NCI-H226 (cell line): ENCODE results near the gene SCAF4.
"Not testable (repeated sequence)": the region's sequence is repeated elsewhere in the genome, so short reads cannot be mapped to it uniquely, and the experiment has no call there.

Source experiments
- DNase-seq: peaks from one replicate; pipeline ENCODE4 v3.0.0-alpha.2; 2015

The SCAF4 gene

GRCh38 chr21:31737586-31738397, 5.9 kb upstream of the SCAF4 start:
- DNase-seq = not testable (repeated sequence)

GRCh38 chr21:31735511-31735992, 3.6 kb upstream of the SCAF4 start:
- DNase-seq = no peak

- no peak for DNase-seq
Observed at GRCh38 chr21:31733551-31734149, 1.7 kb upstream of the SCAF4 start.

GRCh38 chr21:31732597-31733550, 956 bp upstream of the SCAF4 start:
- DNase-seq = no peak

GRCh38 chr21:31731056-31731856, 662 bp downstream of the SCAF4 start:
- DNase-seq = no peak

- DNase-seq = no peak
Observed at GRCh38 chr21:31730712-31731055, 1.2 kb downstream of the SCAF4 start.

GRCh38 chr21:31729622-31730343, 2.1 kb downstream of the SCAF4 start:
- DNase-seq = no peak

GRCh38 chr21:31728952-31729351, 3.0 kb downstream of the SCAF4 start:
- DNase-seq = no peak

GRCh38 chr21:31728191-31728590, 3.7 kb downstream of the SCAF4 start:
- no peak for DNase-seq

- no peak for DNase-seq
Observed at GRCh38 chr21:31727181-31727580, 4.7 kb downstream of the SCAF4 start.

- no peak for DNase-seq
Observed at GRCh38 chr21:31726407-31726806, 5.5 kb downstream of the SCAF4 start.

- no peak for DNase-seq
Observed at GRCh38 chr21:31725202-31725839, 6.6 kb downstream of the SCAF4 start.

GRCh38 chr21:31724552-31724951, 7.4 kb downstream of the SCAF4 start:
- DNase-seq = no peak

GRCh38 chr21:31721381-31721780, 10.5 kb downstream of the SCAF4 start:
- DNase-seq = no peak

GRCh38 chr21:31720739-31721138, 11.2 kb downstream of the SCAF4 start:
- no peak for DNase-seq

- no peak for DNase-seq
Observed at GRCh38 chr21:31720330-31720729, 11.6 kb downstream of the SCAF4 start.

GRCh38 chr21:31716106-31716505, 15.8 kb downstream of the SCAF4 start:
- DNase-seq = no peak

- no peak for DNase-seq
Observed at GRCh38 chr21:31714741-31715365, 17.1 kb downstream of the SCAF4 start.

GRCh38 chr21:31713973-31714740, 17.8 kb downstream of the SCAF4 start:
- peak; percentile 40 for DNase-seq

GRCh38 chr21:31713115-31713514, 18.8 kb downstream of the SCAF4 start:
- no peak for DNase-seq
